ENCODE data around the gene STXBP5.

GRCh38 chr6:147347179-147347881, 143.1 kb downstream of the STXBP5 start:
- no peak for TF ChIP-seq CTCF (IDR thresholded peaks at IDR 0.05; ENCODE audit: low read depth, low read length, missing input control)
- no peak for TF ChIP-seq ZBTB33 (IDR thresholded peaks at IDR 0.05)
- no peak for TF ChIP-seq MAX (IDR thresholded peaks at IDR 0.05)
- no peak for TF ChIP-seq SP1 (IDR thresholded peaks at IDR 0.05)
- no peak for TF ChIP-seq JUND (IDR thresholded peaks at IDR 0.05)
- TF ChIP-seq YY1 (IDR thresholded peaks at IDR 0.05): no peak
- no peak for TF ChIP-seq NR2F2 (IDR thresholded peaks at IDR 0.05)

Data from liver (tissue), 3 donors.